Upper lobe of left lung (tissue), 4 donors: Measurements from ENCODE around the gene STX5.

Experiments used
- CTCF ChIP-seq, 6 experiments: fragments of 450-650 bp in 4 of 6; fragments of 200-600 bp in 2 of 6; sonication (generic) in 2 of 6; IDR thresholded peaks; one replicate each; pipeline ENCODE4 v1.5.1; 2016 to 2019; ENCODE audit warnings: antibody characterized with exemption in 6 of 6
- EP300 ChIP-seq, 4 donors: sonication (generic); formaldehyde crosslinking; IDR thresholded peaks; one replicate each; pipeline ENCODE4 v1.5.1; 2017; ENCODE audit warnings: antibody characterized with exemption in 4 of 4, control low read depth in 2 of 4
- POLR2A ChIP-seq, 4 donors: fragments of 450-650 bp; IDR thresholded peaks; one replicate each; pipeline ENCODE4 v1.5.1; 2016 to 2017; ENCODE audit warnings: antibody characterized with exemption in 4 of 4, mild to moderate bottlenecking in 2 of 4
- POLR2AphosphoS5 ChIP-seq, 2 donors: sonication (generic); formaldehyde crosslinking; IDR thresholded peaks; one replicate each; pipeline ENCODE4 v1.5.1; 2017; ENCODE audit warnings: antibody characterized with exemption in 2 of 2

GRCh38 chr11:62777389-62777788, 54.5 kb downstream of the STX5 start:
- no peak for TF ChIP-seq POLR2A (IDR thresholded peaks at IDR 0.05)
- TF ChIP-seq CTCF (IDR thresholded peaks at IDR 0.05) = no peak
- no peak for TF ChIP-seq POLR2AphosphoS5 (IDR thresholded peaks at IDR 0.05)
- TF ChIP-seq EP300 (IDR thresholded peaks at IDR 0.05) = no peak
